Measurements from ENCODE around the gene GATAD2A.

DNA sequence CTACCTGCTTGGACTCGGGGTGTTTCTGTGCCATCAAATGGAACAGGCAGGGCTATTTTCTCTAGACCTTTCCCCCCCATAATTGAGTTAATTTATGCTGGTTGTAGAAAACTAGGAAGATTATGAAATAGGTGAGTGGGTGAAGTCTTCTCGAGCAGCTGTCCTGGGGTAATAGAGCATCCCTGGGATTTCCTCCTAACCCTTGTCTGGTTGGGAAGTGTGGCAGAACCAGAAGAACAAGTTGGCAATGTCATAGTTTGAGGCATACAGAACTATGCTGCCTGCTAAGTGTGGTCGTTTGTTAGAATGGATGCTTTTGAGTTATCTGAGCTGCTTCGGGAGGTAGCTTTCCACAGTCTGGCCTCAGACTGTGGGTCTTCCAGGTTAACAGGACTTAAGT is 3.7 kb downstream of the GATAD2A start:
- TF ChIP-seq, protein P1, sequence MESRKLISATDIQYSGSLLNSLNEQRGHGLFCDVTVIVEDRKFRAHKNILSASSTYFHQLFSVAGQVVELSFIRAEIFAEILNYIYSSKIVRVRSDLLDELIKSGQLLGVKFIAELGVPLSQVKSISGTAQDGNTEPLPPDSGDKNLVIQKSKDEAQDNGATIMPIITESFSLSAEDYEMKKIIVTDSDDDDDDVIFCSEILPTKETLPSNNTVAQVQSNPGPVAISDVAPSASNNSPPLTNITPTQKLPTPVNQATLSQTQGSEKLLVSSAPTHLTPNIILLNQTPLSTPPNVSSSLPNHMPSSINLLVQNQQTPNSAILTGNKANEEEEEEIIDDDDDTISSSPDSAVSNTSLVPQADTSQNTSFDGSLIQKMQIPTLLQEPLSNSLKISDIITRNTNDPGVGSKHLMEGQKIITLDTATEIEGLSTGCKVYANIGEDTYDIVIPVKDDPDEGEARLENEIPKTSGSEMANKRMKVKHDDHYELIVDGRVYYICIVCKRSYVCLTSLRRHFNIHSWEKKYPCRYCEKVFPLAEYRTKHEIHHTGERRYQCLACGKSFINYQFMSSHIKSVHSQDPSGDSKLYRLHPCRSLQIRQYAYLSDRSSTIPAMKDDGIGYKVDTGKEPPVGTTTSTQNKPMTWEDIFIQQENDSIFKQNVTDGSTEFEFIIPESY (IDR thresholded peaks at IDR 0.05) = no peak
- TF ChIP-seq SREBF2 (IDR thresholded peaks at IDR 0.05; ENCODE audit: low read length) (no peak), TBL1XR1 (IDR thresholded peaks at IDR 0.05; ENCODE audit: low read depth, low read length) (no peak), RCOR1 (conservative IDR thresholded peaks at IDR 0.05; ENCODE audit: low read depth, low read length) (no peak), EZH2 (IDR thresholded peaks at IDR 0.05; ENCODE audit: borderline replicate concordance, control insufficient read depth, low read depth, low read length) (no peak), BHLHE40 (IDR thresholded peaks at IDR 0.05; ENCODE audit: borderline replicate concordance in 1 of 2, low read depth in 2 of 2, low read length in 1 of 2) (no peak), CREM (IDR thresholded peaks at IDR 0.05; ENCODE audit: low read depth) (no peak), HDAC2 (IDR thresholded peaks at IDR 0.05) (no peak)
- TF ChIP-seq, protein P2, sequence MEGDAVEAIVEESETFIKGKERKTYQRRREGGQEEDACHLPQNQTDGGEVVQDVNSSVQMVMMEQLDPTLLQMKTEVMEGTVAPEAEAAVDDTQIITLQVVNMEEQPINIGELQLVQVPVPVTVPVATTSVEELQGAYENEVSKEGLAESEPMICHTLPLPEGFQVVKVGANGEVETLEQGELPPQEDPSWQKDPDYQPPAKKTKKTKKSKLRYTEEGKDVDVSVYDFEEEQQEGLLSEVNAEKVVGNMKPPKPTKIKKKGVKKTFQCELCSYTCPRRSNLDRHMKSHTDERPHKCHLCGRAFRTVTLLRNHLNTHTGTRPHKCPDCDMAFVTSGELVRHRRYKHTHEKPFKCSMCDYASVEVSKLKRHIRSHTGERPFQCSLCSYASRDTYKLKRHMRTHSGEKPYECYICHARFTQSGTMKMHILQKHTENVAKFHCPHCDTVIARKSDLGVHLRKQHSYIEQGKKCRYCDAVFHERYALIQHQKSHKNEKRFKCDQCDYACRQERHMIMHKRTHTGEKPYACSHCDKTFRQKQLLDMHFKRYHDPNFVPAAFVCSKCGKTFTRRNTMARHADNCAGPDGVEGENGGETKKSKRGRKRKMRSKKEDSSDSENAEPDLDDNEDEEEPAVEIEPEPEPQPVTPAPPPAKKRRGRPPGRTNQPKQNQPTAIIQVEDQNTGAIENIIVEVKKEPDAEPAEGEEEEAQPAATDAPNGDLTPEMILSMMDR (IDR thresholded peaks at IDR 0.05 in 2 of 3, conservative IDR thresholded peaks at IDR 0.05 in 1 of 3; ENCODE audit: control insufficient read depth in 2 of 3, extremely low read depth in 1 of 3, insufficient read depth in 1 of 3, low read depth in 3 of 3, low read length in 3 of 3) = no peak
- TF ChIP-seq, protein P3, sequence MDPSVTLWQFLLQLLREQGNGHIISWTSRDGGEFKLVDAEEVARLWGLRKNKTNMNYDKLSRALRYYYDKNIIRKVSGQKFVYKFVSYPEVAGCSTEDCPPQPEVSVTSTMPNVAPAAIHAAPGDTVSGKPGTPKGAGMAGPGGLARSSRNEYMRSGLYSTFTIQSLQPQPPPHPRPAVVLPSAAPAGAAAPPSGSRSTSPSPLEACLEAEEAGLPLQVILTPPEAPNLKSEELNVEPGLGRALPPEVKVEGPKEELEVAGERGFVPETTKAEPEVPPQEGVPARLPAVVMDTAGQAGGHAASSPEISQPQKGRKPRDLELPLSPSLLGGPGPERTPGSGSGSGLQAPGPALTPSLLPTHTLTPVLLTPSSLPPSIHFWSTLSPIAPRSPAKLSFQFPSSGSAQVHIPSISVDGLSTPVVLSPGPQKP (IDR thresholded peaks at IDR 0.05; ENCODE audit: low read depth, low read length) = no peak
- TF ChIP-seq, protein P4, sequence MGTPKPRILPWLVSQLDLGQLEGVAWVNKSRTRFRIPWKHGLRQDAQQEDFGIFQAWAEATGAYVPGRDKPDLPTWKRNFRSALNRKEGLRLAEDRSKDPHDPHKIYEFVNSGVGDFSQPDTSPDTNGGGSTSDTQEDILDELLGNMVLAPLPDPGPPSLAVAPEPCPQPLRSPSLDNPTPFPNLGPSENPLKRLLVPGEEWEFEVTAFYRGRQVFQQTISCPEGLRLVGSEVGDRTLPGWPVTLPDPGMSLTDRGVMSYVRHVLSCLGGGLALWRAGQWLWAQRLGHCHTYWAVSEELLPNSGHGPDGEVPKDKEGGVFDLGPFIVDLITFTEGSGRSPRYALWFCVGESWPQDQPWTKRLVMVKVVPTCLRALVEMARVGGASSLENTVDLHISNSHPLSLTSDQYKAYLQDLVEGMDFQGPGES (IDR thresholded peaks at IDR 0.05) = no peak

Measured in GM12878 (cell line).